H1 (cell line): ENCODE measurements around the gene DPP3. TPM values are rescaled to one million over a fixed set of nuclear protein-coding genes. Genes with fewer than 3 reads are reported as not detected.

Experiments used
- CBX8 ChIP-seq: fragments of 300-800, 300-1000 bp; sonication (generic); IDR thresholded peaks from 2 replicates; pipeline ENCODE4 v1.7.1; 2016; ENCODE audit warnings: low read depth, low read length, borderline replicate concordance
- CHD7 ChIP-seq: fragments of 300-600 bp; sonication (generic); IDR thresholded peaks from 2 replicates; pipeline ENCODE4 v1.7.1; 2012; ENCODE audit warnings: low read length, moderate library complexity, mild to moderate bottlenecking, inconsistent platforms; ENCODE audit not compliant: insufficient replicate concordance
- E2F6 ChIP-seq: IDR thresholded peaks from 2 replicates; pipeline ENCODE4 v1.6.1; 2012; ENCODE audit warnings: inconsistent platforms
- NANOG ChIP-seq: IDR thresholded peaks from 2 replicates; pipeline ENCODE4 v1.6.1; 2011; ENCODE audit warnings: low read length, low read depth, mild to moderate bottlenecking, inconsistent platforms; ENCODE audit not compliant: insufficient read depth, poor library complexity, severe bottlenecking
- RXRA ChIP-seq: IDR thresholded peaks from 2 replicates; pipeline ENCODE4 v1.6.1; 2011; ENCODE audit warnings: low read depth, mild to moderate bottlenecking, low read length, moderate library complexity; ENCODE audit not compliant: insufficient read depth
- SIX5 ChIP-seq: IDR thresholded peaks from 2 replicates; pipeline ENCODE4 v1.6.1; 2011; ENCODE audit warnings: mild to moderate bottlenecking, low read depth, low read length
- TAF1 ChIP-seq: IDR thresholded peaks from 2 replicates; pipeline ENCODE4 v1.6.1; 2011; ENCODE audit warnings: mild to moderate bottlenecking, low read depth, low read length
- TAF7 ChIP-seq: optimal IDR thresholded peaks from 2 replicates; pipeline ENCODE3; 2011; ENCODE audit warnings: low read depth, mild to moderate bottlenecking, inconsistent platforms, low read length, moderate library complexity, borderline replicate concordance
- polyA plus RNA-seq, 7 experiments: library from polyadenylated mRNA; depleted of rRNA in 3 of 7; stranded (reverse) in 5 of 7; unstranded in 2 of 7; fragments of >200 nt in 5 of 7; fragments of 200-250 nt in 2 of 7; gene quantifications; 1 replicate in 5 of 7; 2 replicates in 1 of 7; 4 replicates in 1 of 7; pipeline versions ENCODE4 v1.2.1 to v1.2.3, GENCODE V29; 2011 to 2013; ENCODE audit warnings: missing spikeins in 2 of 7, mixed read lengths in 2 of 7
- total RNA-seq: library from RNA; stranded (reverse); fragmentation: NEBNext Ultra II Directional; extraction: Animal tissue kit (Norgen Biotek cat#: 25700); gene quantifications from 2 replicates; pipeline ENCODE4 v1.2.1, GENCODE V29; 2021

Gene DPP3
- total and polyA plus RNA-seq, 2 of the 8 experiments (the other 6 are each of a cell fraction or from before 2014, with no cell fraction given), result 75.1 to 82.7 TPM

- TF ChIP-seq CHD7, result no peak
- no peak for TF ChIP-seq E2F6
- no peak for TF ChIP-seq SIX5
- TF ChIP-seq TAF1, result no peak
- TF ChIP-seq RXRA, result no peak
- no peak for TF ChIP-seq NANOG
- no peak for TF ChIP-seq CBX8
- no peak for TF ChIP-seq TAF7
Observed at GRCh38 chr11:66443602-66444001, 36.6 kb upstream of the DPP3 start (continued).
